ENCODE data around the gene ACOT8.

DNA sequence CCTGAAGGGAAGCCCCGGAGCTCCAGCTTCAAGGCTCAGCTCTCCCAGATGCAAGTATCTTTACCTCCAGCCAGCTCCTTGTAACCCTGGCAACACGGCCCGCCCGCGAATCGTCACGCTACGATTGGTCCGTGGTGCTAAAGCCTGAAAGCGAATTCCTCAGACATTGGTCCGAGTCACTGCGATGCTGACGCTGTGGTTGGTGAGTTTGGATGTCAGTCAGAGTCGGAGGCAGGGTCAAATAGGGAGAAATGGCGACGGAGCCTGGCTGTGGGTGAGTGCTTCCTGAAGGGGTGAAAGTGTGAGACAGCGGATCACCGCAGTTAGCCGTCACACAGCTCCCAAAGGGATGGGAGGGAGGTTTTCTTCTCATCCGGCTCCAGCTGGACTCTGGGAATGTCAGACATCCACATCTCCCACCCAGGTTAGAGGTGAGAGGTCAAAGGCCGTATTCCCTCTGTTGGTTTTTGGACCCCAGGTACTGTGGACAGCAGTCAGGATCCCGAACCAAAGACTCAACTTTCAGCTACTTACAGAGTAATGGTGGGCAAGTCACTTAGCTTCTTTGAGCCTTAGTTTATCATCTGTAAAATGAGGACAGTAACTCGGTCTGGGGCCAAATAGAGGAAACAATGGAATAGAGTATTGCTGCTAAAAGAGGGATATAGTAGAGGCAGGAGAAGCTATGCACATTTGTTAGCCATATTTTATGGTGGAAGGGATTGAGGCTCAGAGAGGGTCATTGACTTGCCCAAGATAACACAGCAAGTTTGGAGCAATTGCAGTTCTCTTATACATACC, 24.0 kb upstream of the ACOT8 start, which contains the start of gene ZSWIM1:
- TF ChIP-seq POLR2A (IDR thresholded peaks at IDR 0.05; ENCODE audit: control extremely low read depth in 1 of 2, low read depth in 2 of 2, low read length in 2 of 2): peak; percentile 61 to 88
- TF ChIP-seq, protein P1, sequence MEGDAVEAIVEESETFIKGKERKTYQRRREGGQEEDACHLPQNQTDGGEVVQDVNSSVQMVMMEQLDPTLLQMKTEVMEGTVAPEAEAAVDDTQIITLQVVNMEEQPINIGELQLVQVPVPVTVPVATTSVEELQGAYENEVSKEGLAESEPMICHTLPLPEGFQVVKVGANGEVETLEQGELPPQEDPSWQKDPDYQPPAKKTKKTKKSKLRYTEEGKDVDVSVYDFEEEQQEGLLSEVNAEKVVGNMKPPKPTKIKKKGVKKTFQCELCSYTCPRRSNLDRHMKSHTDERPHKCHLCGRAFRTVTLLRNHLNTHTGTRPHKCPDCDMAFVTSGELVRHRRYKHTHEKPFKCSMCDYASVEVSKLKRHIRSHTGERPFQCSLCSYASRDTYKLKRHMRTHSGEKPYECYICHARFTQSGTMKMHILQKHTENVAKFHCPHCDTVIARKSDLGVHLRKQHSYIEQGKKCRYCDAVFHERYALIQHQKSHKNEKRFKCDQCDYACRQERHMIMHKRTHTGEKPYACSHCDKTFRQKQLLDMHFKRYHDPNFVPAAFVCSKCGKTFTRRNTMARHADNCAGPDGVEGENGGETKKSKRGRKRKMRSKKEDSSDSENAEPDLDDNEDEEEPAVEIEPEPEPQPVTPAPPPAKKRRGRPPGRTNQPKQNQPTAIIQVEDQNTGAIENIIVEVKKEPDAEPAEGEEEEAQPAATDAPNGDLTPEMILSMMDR (IDR thresholded peaks at IDR 0.05; ENCODE audit: control extremely low read depth in 1 of 3, insufficient read depth in 1 of 3, low read depth in 1 of 3, low read length in 3 of 3): no peak
- TF ChIP-seq YY1 (IDR thresholded peaks at IDR 0.05; ENCODE audit: low read depth, low read length): peak; percentile 94
- peak; percentile 89 for TF ChIP-seq POLR2AphosphoS5 (IDR thresholded peaks at IDR 0.05; ENCODE audit: low read depth, low read length)
- TF ChIP-seq EP300 (IDR thresholded peaks at IDR 0.05; ENCODE audit: borderline replicate concordance in 1 of 2, low read depth in 2 of 2, low read length in 2 of 2): no peak
- TF ChIP-seq RAD21 (IDR thresholded peaks at IDR 0.05 in 1 of 2, conservative IDR thresholded peaks at IDR 0.05 in 1 of 2; ENCODE audit: low read depth in 2 of 2, low read length in 2 of 2): no peak
- no peak for TF ChIP-seq TCF12 (IDR thresholded peaks at IDR 0.05; ENCODE audit: low read depth, low read length)

Data from H1 (cell line).